Stimulated activated CD4-positive, alpha-beta T cell treated with anti-CD3 and anti-CD28 coated beads, Interleukin-12 subunit alpha, Interleukin-12 subunit beta, amount 100 ng/mL, for 4 hours (primary cell): ENCODE measurements around the gene ARID3B.
"Not testable (repeated sequence)": the region's sequence is repeated elsewhere in the genome, so short reads cannot be mapped to it uniquely, and the experiment has no call there.

ENCODE experiments used
- DNase-seq: peaks from one replicate; pipeline ENCODE4 v3.0.0-alpha.2; 2020

The ARID3B gene

GRCh38 chr15:74573987-74574386 lies 33.0 kb downstream of the ARID3B start:
- no peak for DNase-seq

GRCh38 chr15:74578496-74578994 lies 37.5 kb downstream of the ARID3B start:
- DNase-seq, result no peak

- DNase-seq, result no peak
Observed at GRCh38 chr15:74579001-74579400, 38.0 kb downstream of the ARID3B start.

- no peak for DNase-seq
Observed at GRCh38 chr15:74580538-74581350, 39.7 kb downstream of the ARID3B start.

- DNase-seq, result no peak
Observed at GRCh38 chr15:74584204-74584603, 43.2 kb downstream of the ARID3B start.

- no peak for DNase-seq
Observed at GRCh38 chr15:74584779-74585178, 43.8 kb downstream of the ARID3B start.

- DNase-seq, result no peak
Observed at GRCh38 chr15:74585191-74585590, 44.2 kb downstream of the ARID3B start.

GRCh38 chr15:74585857-74586256 lies 44.8 kb downstream of the ARID3B start:
- no peak for DNase-seq

GRCh38 chr15:74589826-74590225 lies 48.8 kb downstream of the ARID3B start:
- DNase-seq, result no peak

GRCh38 chr15:74592222-74592621 lies 51.2 kb downstream of the ARID3B start:
- DNase-seq, result no peak

GRCh38 chr15:74593122-74593521 lies 52.1 kb downstream of the ARID3B start:
- no peak for DNase-seq

- DNase-seq, result no peak
Observed at GRCh38 chr15:74594455-74594854, 53.4 kb downstream of the ARID3B start.

GRCh38 chr15:74595271-74595670 lies 54.3 kb downstream of the ARID3B start:
- DNase-seq, result no peak

- DNase-seq, result not testable (repeated sequence)
Observed at GRCh38 chr15:74596736-74597135, 55.7 kb downstream of the ARID3B start.

GRCh38 chr15:74597146-74597705 lies 56.2 kb downstream of the ARID3B start:
- DNase-seq, result not testable (repeated sequence)

GRCh38 chr15:74598126-74598842 lies 57.3 kb downstream of the ARID3B start:
- peak; percentile 83 for DNase-seq

- no peak for DNase-seq
Observed at GRCh38 chr15:74599156-74599555, 58.1 kb downstream of the ARID3B start.

- DNase-seq, result no peak
Observed at GRCh38 chr15:74603026-74603788, 62.2 kb downstream of the ARID3B start.

- no peak for DNase-seq
Observed at GRCh38 chr15:74603789-74604705, 63.0 kb downstream of the ARID3B start.

- DNase-seq, result no peak
Observed at GRCh38 chr15:74604983-74605794, 64.2 kb downstream of the ARID3B start.

- DNase-seq, result no peak
Observed at GRCh38 chr15:74605795-74606150, 64.8 kb downstream of the ARID3B start.
